HG02884 (cell line): ENCODE measurements around the gene FLRT1.

Experiments used
- ATAC-seq: cut with Tn5 transposase; IDR thresholded peaks from one replicate; pipeline ENCODE4 v1.9.1; 2021; ENCODE audit warnings: mild to moderate bottlenecking, moderate library complexity; ENCODE audit not compliant: unreplicated experiment

Gene FLRT1

GRCh38 chr11:64064374-64065140 lies 28.8 kb downstream of the FLRT1 start:
- ATAC-seq: no peak

GRCh38 chr11:64065141-64065465 lies 29.4 kb downstream of the FLRT1 start:
- ATAC-seq: no peak

GRCh38 chr11:64065712-64066111 lies 30.0 kb downstream of the FLRT1 start:
- ATAC-seq: no peak

- no peak for ATAC-seq
Observed at GRCh38 chr11:64067230-64067993, 31.7 kb downstream of the FLRT1 start.

- ATAC-seq: no peak
Observed at GRCh38 chr11:64068705-64069400, 33.1 kb downstream of the FLRT1 start.

GRCh38 chr11:64069401-64070313 lies 33.9 kb downstream of the FLRT1 start:
- no peak for ATAC-seq

GRCh38 chr11:64070314-64070681 lies 34.6 kb downstream of the FLRT1 start:
- ATAC-seq: no peak

- no peak for ATAC-seq
Observed at GRCh38 chr11:64071849-64072248, 36.1 kb downstream of the FLRT1 start.

GRCh38 chr11:64072403-64072802 lies 36.7 kb downstream of the FLRT1 start:
- ATAC-seq: no peak

GRCh38 chr11:64072871-64073270 lies 37.1 kb downstream of the FLRT1 start:
- ATAC-seq: no peak

GRCh38 chr11:64073542-64073941 lies 37.8 kb downstream of the FLRT1 start:
- ATAC-seq: no peak

GRCh38 chr11:64074239-64074638 lies 38.5 kb downstream of the FLRT1 start:
- ATAC-seq: no peak

- no peak for ATAC-seq
Observed at GRCh38 chr11:64076758-64077157, 41.0 kb downstream of the FLRT1 start.

- ATAC-seq: no peak
Observed at GRCh38 chr11:64077607-64078006, 41.9 kb downstream of the FLRT1 start.

GRCh38 chr11:64078284-64078683 lies 42.6 kb downstream of the FLRT1 start:
- no peak for ATAC-seq

GRCh38 chr11:64078905-64079304 lies 43.2 kb downstream of the FLRT1 start:
- no peak for ATAC-seq

GRCh38 chr11:64080390-64080789 lies 44.7 kb downstream of the FLRT1 start:
- no peak for ATAC-seq

- no peak for ATAC-seq
Observed at GRCh38 chr11:64081745-64082442, 46.2 kb downstream of the FLRT1 start.

- ATAC-seq: no peak
Observed at GRCh38 chr11:64083398-64084080, 47.8 kb downstream of the FLRT1 start.
